IPS-15b (cell line): ENCODE measurements around the gene C9orf85.
"Not testable (repeated sequence)": the region's sequence is repeated elsewhere in the genome, so short reads cannot be mapped to it uniquely, and the experiment has no call there.

Experiments
- H3K27me3 ChIP-seq: one replicate; pipeline ENCODE4 v1.6.1; 2013; ENCODE audit warnings: low read length; ENCODE audit not compliant: control insufficient read depth, insufficient read depth
- H3K36me3 ChIP-seq: one replicate; pipeline ENCODE4 v1.6.1; 2013; ENCODE audit warnings: low read length; ENCODE audit not compliant: control insufficient read depth, insufficient read depth
- H3K4me1 ChIP-seq: one replicate; pipeline ENCODE4 v1.6.1; 2013; ENCODE audit warnings: mild to moderate bottlenecking, low read length; ENCODE audit not compliant: control insufficient read depth, insufficient read depth
- H3K4me3 ChIP-seq: one replicate; pipeline ENCODE4 v1.5.1; 2013; ENCODE audit warnings: low read depth, low read length
- H3K9ac ChIP-seq: one replicate; pipeline ENCODE4 v1.6.1; 2013; ENCODE audit warnings: low read depth, mild to moderate bottlenecking, low read length
- H3K9me3 ChIP-seq: one replicate; pipeline ENCODE4 v1.6.1; 2013; ENCODE audit warnings: mild to moderate bottlenecking, low read length; ENCODE audit not compliant: control insufficient read depth, insufficient read depth

Gene C9orf85

GRCh38 chr9:71887362-71887761 lies 24.1 kb upstream of the C9orf85 start:
- H3K9ac ChIP-seq: no peak overlapping the region
- no peak overlapping the region for H3K4me3 ChIP-seq
- peaks cover 2% of the 10 kb centered on the region for H3K4me1 ChIP-seq
- H3K27me3 ChIP-seq: no peaks in the 10 kb centered on the region
- H3K9me3 ChIP-seq: no peaks in the 10 kb centered on the region
- no peaks in the 10 kb centered on the region for H3K36me3 ChIP-seq

GRCh38 chr9:71890042-71890679 lies 21.3 kb upstream of the C9orf85 start:
- H3K27me3 ChIP-seq: no peaks in the 10 kb centered on the region
- H3K9ac ChIP-seq: no peak overlapping the region
- peaks cover 2% of the 10 kb centered on the region for H3K4me1 ChIP-seq
- H3K36me3 ChIP-seq: no peaks in the 10 kb centered on the region
- H3K9me3 ChIP-seq: no peaks in the 10 kb centered on the region
- H3K4me3 ChIP-seq: no peak overlapping the region

- Histone ChIP-seq H3K9ac (no peak overlapping the region), H3K4me3 (no peak overlapping the region), H3K27me3 (no peaks in the 10 kb centered on the region), H3K36me3 (no peaks in the 10 kb centered on the region), H3K9me3 (no peaks in the 10 kb centered on the region), H3K4me1 (peaks cover 6% of the 10 kb centered on the region)
Measured at GRCh38 chr9:71891557-71892189, 19.8 kb upstream of the C9orf85 start.

- no peaks in the 10 kb centered on the region for H3K36me3 ChIP-seq
- H3K4me3 ChIP-seq: no peak overlapping the region
- H3K27me3 ChIP-seq: no peaks in the 10 kb centered on the region
- peaks cover 7% of the 10 kb centered on the region for H3K4me1 ChIP-seq
- no peak overlapping the region for H3K9ac ChIP-seq
- H3K9me3 ChIP-seq: no peaks in the 10 kb centered on the region
Measured at GRCh38 chr9:71895117-71895516, 16.3 kb upstream of the C9orf85 start.

- no peak overlapping the region for H3K9ac ChIP-seq
- H3K36me3 ChIP-seq: no peaks in the 10 kb centered on the region
- H3K9me3 ChIP-seq: no peaks in the 10 kb centered on the region
- no peak overlapping the region for H3K4me3 ChIP-seq
- H3K4me1 ChIP-seq: peaks cover 7% of the 10 kb centered on the region
- H3K27me3 ChIP-seq: no peaks in the 10 kb centered on the region
Measured at GRCh38 chr9:71895955-71896354, 15.5 kb upstream of the C9orf85 start.

- H3K27me3 ChIP-seq: no peaks in the 10 kb centered on the region
- H3K9me3 ChIP-seq: no peaks in the 10 kb centered on the region
- peaks cover 12% of the 10 kb centered on the region for H3K4me1 ChIP-seq
- no peak overlapping the region for H3K4me3 ChIP-seq
- H3K36me3 ChIP-seq: no peaks in the 10 kb centered on the region
- no peak overlapping the region for H3K9ac ChIP-seq
Measured at GRCh38 chr9:71896761-71897160, 14.7 kb upstream of the C9orf85 start.

- H3K27me3 ChIP-seq: no peaks in the 10 kb centered on the region
- H3K4me1 ChIP-seq: peaks cover 19% of the 10 kb centered on the region
- H3K9me3 ChIP-seq: no peaks in the 10 kb centered on the region
- no peak overlapping the region for H3K9ac ChIP-seq
- no peaks in the 10 kb centered on the region for H3K36me3 ChIP-seq
- H3K4me3 ChIP-seq: no peak overlapping the region
Measured at GRCh38 chr9:71897577-71897976, 13.9 kb upstream of the C9orf85 start.

- H3K9me3 ChIP-seq, H3K36me3 ChIP-seq, H3K4me3 ChIP-seq, H3K27me3 ChIP-seq, H3K9ac ChIP-seq: not testable (repeated sequence)
- H3K4me1 ChIP-seq: peaks cover 29% of the 10 kb centered on the region
Measured at GRCh38 chr9:71898756-71899155, 12.7 kb upstream of the C9orf85 start.

GRCh38 chr9:71901695-71902597 lies 9.5 kb upstream of the C9orf85 start:
- Histone ChIP-seq H3K4me3 (no peak overlapping the region), H3K9ac (no peak overlapping the region), H3K9me3 (no peaks in the 10 kb centered on the region), H3K36me3 (no peaks in the 10 kb centered on the region), H3K4me1 (peaks cover 25% of the 10 kb centered on the region), H3K27me3 (no peaks in the 10 kb centered on the region)

GRCh38 chr9:71904076-71904475 lies 7.4 kb upstream of the C9orf85 start:
- Histone ChIP-seq H3K9ac (no peak overlapping the region), H3K4me1 (peaks cover 25% of the 10 kb centered on the region), H3K27me3 (no peaks in the 10 kb centered on the region), H3K9me3 (no peaks in the 10 kb centered on the region), H3K4me3 (no peak overlapping the region), H3K36me3 (no peaks in the 10 kb centered on the region)

- H3K4me1 ChIP-seq: no peaks in the 10 kb centered on the region
- H3K36me3 ChIP-seq: peaks cover 3% of the 10 kb centered on the region
- H3K9ac ChIP-seq: no peak overlapping the region
- H3K27me3 ChIP-seq: no peaks in the 10 kb centered on the region
- H3K4me3 ChIP-seq: peak overlapping the region; percentile 93
- H3K9me3 ChIP-seq: no peaks in the 10 kb centered on the region
Measured at GRCh38 chr9:71908825-71909224, 2.6 kb upstream of the C9orf85 start.
